Motor neuron (in vitro differentiated cells): ENCODE data around the gene MDM2. TPM values are rescaled to one million over a fixed set of nuclear protein-coding genes. Genes with fewer than 3 reads are reported as not detected.
A peak's percentile ranks its signal among the peaks of the same experiment; 100 is the strongest.

ENCODE experiments used
- ATAC-seq, 8 experiments: fragments of 200-7000 bp; cut with Tn5 transposase; replicated peaks in 6 of 8; 2 replicates each; pipeline ENCODE4 v1.8.0; 2021; ENCODE audit warnings: mild to moderate bottlenecking in 8 of 8, moderate library complexity in 8 of 8
- H3K27ac ChIP-seq, 2 donors: fragments of 250-450 bp; sonication (Bioruptor Pico); 2 replicates each; pipeline ENCODE4 v1.9.0; 2021; ENCODE audit warnings: antibody characterized with exemption in 2 of 2, mild to moderate bottlenecking in 2 of 2, moderate library complexity in 1 of 2
- H3K4me1 ChIP-seq, 2 donors: fragments of 250-450 bp; sonication (Bioruptor Pico); replicated peaks in 1 of 2; 2 replicates each; pipeline ENCODE4 v1.6.1; 2021; ENCODE audit warnings: antibody characterized with exemption in 2 of 2, mild to moderate bottlenecking in 2 of 2, moderate library complexity in 1 of 2
- H3K4me3 ChIP-seq, 5 donors: fragments of 250-450 bp; sonication (Bioruptor Pico); 2 replicates each; pipeline ENCODE4 v1.9.0; 2021; ENCODE audit warnings: antibody characterized with exemption in 5 of 5, mild to moderate bottlenecking in 5 of 5, moderate library complexity in 4 of 5
- WGBS, 10 experiments: fragments of 450-650 bp; shearing (Covaris generic); methylation state at CpG; one replicate each; pipeline ENCODE4 v1.0.0; 2022; 5-methylcytosine and 5-hydroxymethylcytosine counted together
- in situ Hi-C, 9 experiments: fragments of 400-800 bp; cut with MboI; loops; one replicate each; pipeline ENCODE4 v1.15.0; 2021; ENCODE audit warnings: low sequenced_read_pairs in 9 of 9, low pct_unique_long_range_greater_than_20kb in 2 of 9; ENCODE audit not compliant: unreplicated experiment in 9 of 9
- total RNA-seq, 8 experiments: library from RNA; unstranded; fragments of 300-600 nt; gene quantifications; 2 replicates each; pipeline versions ENCODE4 v1.2.3 to v1.2.4, GENCODE V29; 2022

MDM2 gene
- total RNA-seq: 100 to 1,000 TPM in 4 of 8 experiments, 10 to 100 TPM in 4; 33.6 to 384 (median 99.5) TPM

- Histone ChIP-seq H3K4me3 (peak within 1 kb of the TSS; percentile 59 to 89 (median 82)), H3K27ac (peak within 1 kb of the TSS; percentile 94 to 99), H3K4me1 (no peaks in the 10 kb centered on the region)
- in situ Hi-C loops: no loop called here
- 0 to 31% (median 5%) methylated on average over 5 to 17 of the region's 72 CpGs; no CpG with 5 or more reads in 2 of the 10 experiments for WGBS, 10 experiments
- ATAC-seq: peak; percentile 44 to 93 (median 90)
Observed at GRCh38 chr12:68807576-68808387, at the start of gene MDM2. Gene MDM2, plus strand, starts transcription at chr12:68808177. Its CDS starts 301 bp downstream, at chr12:68808478.

GRCh38 chr12:68759852-68760251 is 48.1 kb upstream of the MDM2 start:
- ATAC-seq: peak in 2 of 8 experiments; percentile 26 to 41
- H3K4me1 ChIP-seq: no peaks in the 10 kb centered on the region
- H3K27ac ChIP-seq: no peak overlapping the region
- WGBS, 10 experiments: 30 to 100% (median 90%) methylated on average over 2 to 5 of the region's 5 CpGs; no CpG with 5 or more reads in 3 of the 10 experiments
- H3K4me3 ChIP-seq: no peak overlapping the region
- in situ Hi-C loops: no loop called here

GRCh38 chr12:68760806-68761441 is 47.1 kb upstream of the MDM2 start:
- H3K27ac ChIP-seq: no peak overlapping the region
- H3K4me1 ChIP-seq: no peaks in the 10 kb centered on the region
- ATAC-seq: no peak
- no peak overlapping the region for H3K4me3 ChIP-seq
- in situ Hi-C loops: no loop called here
- WGBS, 10 experiments: 85 to 100% (median 94%) methylated on average over 1 to 6 of the region's 7 CpGs

GRCh38 chr12:68761442-68761812 is 46.5 kb upstream of the MDM2 start:
- WGBS, 10 experiments: 86 to 100% (median 98%) methylated on average over 1 to 3 of the region's 3 CpGs; no CpG with 5 or more reads in 2 of the 10 experiments
- H3K4me1 ChIP-seq: no peaks in the 10 kb centered on the region
- in situ Hi-C loops: no loop called here
- ATAC-seq: no peak
- H3K4me3 ChIP-seq: no peak overlapping the region
- H3K27ac ChIP-seq: no peak overlapping the region

GRCh38 chr12:68761901-68762630 is 45.9 kb upstream of the MDM2 start:
- Histone ChIP-seq H3K4me1 (no peaks in the 10 kb centered on the region), H3K27ac (no peak overlapping the region), H3K4me3 (no peak overlapping the region)
- in situ Hi-C loops: no loop called here
- 60 to 100% (median 95%) methylated on average over 2 to 8 of the region's 8 CpGs; no CpG with 5 or more reads in 2 of the 10 experiments for WGBS, 10 experiments
- ATAC-seq: no peak

GRCh38 chr12:68762691-68763090 is 45.3 kb upstream of the MDM2 start:
- in situ Hi-C loops: no loop called here
- no peak for ATAC-seq
- Histone ChIP-seq H3K4me1 (no peaks in the 10 kb centered on the region), H3K4me3 (no peak overlapping the region), H3K27ac (no peak overlapping the region)
- 80 to 100% (median 100%) methylated on average over 1 to 2 of the region's 3 CpGs; no CpG with 5 or more reads in 2 of the 10 experiments for WGBS, 10 experiments

- H3K4me1 ChIP-seq: no peaks in the 10 kb centered on the region
- 86 to 100% (median 100%) methylated on average over 1 of the region's 1 CpG; no CpG with 5 or more reads in 7 of the 10 experiments for WGBS, 10 experiments
- no peak overlapping the region for H3K27ac ChIP-seq
- in situ Hi-C loops: no loop called here
- no peak for ATAC-seq
- no peak overlapping the region for H3K4me3 ChIP-seq
Observed at GRCh38 chr12:68765696-68766095, 42.3 kb upstream of the MDM2 start.

GRCh38 chr12:68766646-68767045 is 41.3 kb upstream of the MDM2 start:
- H3K4me3 ChIP-seq: no peak overlapping the region
- ATAC-seq: no peak
- no peak overlapping the region for H3K27ac ChIP-seq
- WGBS, 10 experiments: 55 to 100% (median 93%) methylated on average over 1 to 2 of the region's 2 CpGs; no CpG with 5 or more reads in 3 of the 10 experiments
- H3K4me1 ChIP-seq: no peaks in the 10 kb centered on the region
- in situ Hi-C loops: no loop called here

GRCh38 chr12:68767191-68767590 is 40.8 kb upstream of the MDM2 start:
- in situ Hi-C loops: no loop called here
- ATAC-seq: no peak
- no peaks in the 10 kb centered on the region for H3K4me1 ChIP-seq
- 70 to 97% (median 92%) methylated on average over 2 to 6 of the region's 7 CpGs; no CpG with 5 or more reads in 2 of the 10 experiments for WGBS, 10 experiments
- no peak overlapping the region for H3K27ac ChIP-seq
- no peak overlapping the region for H3K4me3 ChIP-seq

- no peak for ATAC-seq
- in situ Hi-C loops: no loop called here
- Histone ChIP-seq H3K27ac (no peak overlapping the region), H3K4me3 (no peak overlapping the region), H3K4me1 (no peaks in the 10 kb centered on the region)
- 29 to 100% (median 88%) methylated on average over 2 to 4 of the region's 4 CpGs; no CpG with 5 or more reads in 1 of the 10 experiments for WGBS, 10 experiments
Observed at GRCh38 chr12:68768431-68768939, 39.5 kb upstream of the MDM2 start.

- Histone ChIP-seq H3K27ac (no peak overlapping the region), H3K4me1 (no peaks in the 10 kb centered on the region), H3K4me3 (no peak overlapping the region)
- 0 to 100% (median 87%) methylated on average over 1 of the region's 1 CpG; no CpG with 5 or more reads in 2 of the 10 experiments for WGBS, 10 experiments
- ATAC-seq: no peak
- in situ Hi-C loops: no loop called here
Observed at GRCh38 chr12:68769941-68770340, 38.0 kb upstream of the MDM2 start.

- 73 to 100% (median 97%) methylated on average over 1 to 5 of the region's 5 CpGs for WGBS, 10 experiments
- ATAC-seq: no peak
- in situ Hi-C loops: no loop called here
- no peak overlapping the region for H3K4me3 ChIP-seq
- H3K4me1 ChIP-seq: no peaks in the 10 kb centered on the region
- H3K27ac ChIP-seq: no peak overlapping the region
Observed at GRCh38 chr12:68771223-68771925, 36.6 kb upstream of the MDM2 start.
